H1 (cell line): ENCODE results near the gene RIPOR3. TPM values are rescaled to one million over a fixed set of nuclear protein-coding genes. Genes with fewer than 3 reads are reported as not detected.

Experiments
- CTCF ChIA-PET: fragments of 300-600 bp; sonication (Branson Sonifier 250); formaldehyde crosslinking; loops from one replicate; lab custom pipeline; 2021; ENCODE audit not compliant: partially characterized antibody; lab: Charles Lee
- POLR2A ChIA-PET: fragments of 300-600 bp; sonication (Branson Sonifier 250); formaldehyde crosslinking; loops from one replicate; lab custom pipeline; 2021; ENCODE audit warnings: inconsistent platforms; ENCODE audit not compliant: partially characterized antibody; lab: Charles Lee
- DNase-seq, 2 experiments: peaks; one replicate each; pipeline versions ENCODE4 v3.0.0 to v3.0.0-alpha.2; 2010 to 2022; ENCODE audit warnings: low spot score in 2 of 2, low read depth in 1 of 2, mixed read lengths in 1 of 2
- FAIRE-seq: peaks from 2 replicates; lab custom pipeline; 2011; peaks lifted over from hg19 to GRCh38; lab: Jason Lieb, UNC
- H2AFZ ChIP-seq: 2 replicates; pipeline ENCODE4 v1.8.1; 2012; ENCODE audit warnings: low read length, inconsistent platforms
- H2AK5ac ChIP-seq: 2 replicates; pipeline ENCODE4 v1.6.1; 2013; ENCODE audit warnings: low read depth, low read length
- H2BK120ac ChIP-seq: replicated peaks from 2 replicates; pipeline ENCODE3; 2013; ENCODE audit warnings: low read depth, low read length, inconsistent platforms
- H2BK12ac ChIP-seq: 2 replicates; pipeline ENCODE4 v1.6.1; 2013; ENCODE audit warnings: low read depth, low read length
- H2BK15ac ChIP-seq: 2 replicates; pipeline ENCODE4 v1.6.1; 2013; ENCODE audit warnings: low read length
- H2BK20ac ChIP-seq: 2 replicates; pipeline ENCODE4 v1.6.1; 2013; ENCODE audit warnings: low read length
- H2BK5ac ChIP-seq: 2 replicates; pipeline ENCODE4 v1.6.1; 2013; ENCODE audit warnings: low read depth, low read length
- H3K14ac ChIP-seq: 2 replicates; pipeline ENCODE4 v1.6.1; 2013; ENCODE audit warnings: inconsistent platforms; ENCODE audit not compliant: insufficient read length
- H3K18ac ChIP-seq: 2 replicates; pipeline ENCODE4 v1.6.1; 2013; ENCODE audit warnings: low read length; ENCODE audit errors: extremely low read depth
- H3K23ac ChIP-seq: 2 replicates; pipeline ENCODE4 v1.6.1; 2013; ENCODE audit warnings: inconsistent platforms; ENCODE audit not compliant: insufficient read length
- H3K23me2 ChIP-seq: 2 replicates; pipeline ENCODE4 v1.6.1; 2013; ENCODE audit warnings: low read depth, low read length
- H3K27ac ChIP-seq: 2 replicates; pipeline ENCODE4 v1.6.1; 2011; ENCODE audit warnings: low read depth, low read length, inconsistent platforms
- H3K27me3 ChIP-seq, 4 experiments: replicated peaks in 1 of 4; 1 replicate in 1 of 4; 2 replicates in 3 of 4; pipeline versions ENCODE4 v1.6.1 to v1.8.1; 2011 to 2013; ENCODE audit warnings: low read length in 3 of 4, mild to moderate bottlenecking in 3 of 4, inconsistent platforms in 2 of 4, mixed read lengths in 2 of 4, moderate library complexity in 1 of 4; ENCODE audit not compliant: control insufficient read depth in 3 of 4, insufficient read depth in 3 of 4; ENCODE audit errors: extremely low read depth in 1 of 4
- H3K36me3 ChIP-seq, 4 experiments: 2 replicates each; pipeline versions ENCODE4 v1.6.1 to v1.8.1; 2011 to 2013; ENCODE audit warnings: mild to moderate bottlenecking in 4 of 4, low read length in 3 of 4, moderate library complexity in 2 of 4, control low read depth in 1 of 4, inconsistent platforms in 1 of 4; ENCODE audit not compliant: insufficient read depth in 4 of 4, control insufficient read depth in 2 of 4
- H3K4ac ChIP-seq: replicated peaks from 2 replicates; pipeline ENCODE3; 2013; ENCODE audit warnings: low read length, low read depth, mixed read lengths, inconsistent platforms; ENCODE audit not compliant: insufficient read length
- H3K4me1 ChIP-seq, 4 experiments: replicated peaks in 1 of 4; 1 replicate in 1 of 4; 2 replicates in 3 of 4; pipeline versions ENCODE4 v1.6.1 to v1.8.1; 2011 to 2013; ENCODE audit warnings: low read length in 3 of 4, inconsistent platforms in 2 of 4, mixed read lengths in 1 of 4; ENCODE audit not compliant: insufficient read depth in 4 of 4, control insufficient read depth in 3 of 4
- H3K4me2 ChIP-seq, 2 experiments: 2 replicates each; pipeline versions ENCODE4 v1.6.1 to v1.8.1; 2011 to 2013; ENCODE audit warnings: low read depth in 2 of 2, low read length in 2 of 2, control low read depth in 1 of 2, inconsistent platforms in 1 of 2, mild to moderate bottlenecking in 1 of 2; ENCODE audit not compliant: insufficient read depth in 1 of 2
- H3K4me3 ChIP-seq, 4 experiments: fragments of 200-600, 300-600 bp in 1 of 4; sonication (generic), shearing (Covaris generic), sonication (Bioruptor Twin) in 1 of 4; 2 replicates each; pipeline versions ENCODE4 v1.5.1 to v1.8.1; 2011 to 2016; ENCODE audit warnings: low read length in 4 of 4, low read depth in 3 of 4, control low read depth in 2 of 4, inconsistent platforms in 2 of 4, mild to moderate bottlenecking in 2 of 4, mixed read lengths in 1 of 4, moderate library complexity in 1 of 4; ENCODE audit not compliant: insufficient read depth in 2 of 4; ENCODE audit errors: extremely low read depth in 1 of 4
- H3K56ac ChIP-seq: replicated peaks from 2 replicates; pipeline ENCODE3; 2013; ENCODE audit warnings: low read depth, mild to moderate bottlenecking, mixed read lengths, low read length, inconsistent platforms; ENCODE audit not compliant: insufficient read length
- H3K79me1 ChIP-seq: 2 replicates; pipeline ENCODE4 v1.6.1; 2013; ENCODE audit warnings: low read depth, low read length, control low read depth
- H3K79me2 ChIP-seq, 2 experiments: 2 replicates each; pipeline versions ENCODE4 v1.6.1 to v1.8.1; 2012 to 2013; ENCODE audit warnings: low read length in 2 of 2, mild to moderate bottlenecking in 2 of 2, inconsistent platforms in 1 of 2; ENCODE audit not compliant: insufficient read depth in 2 of 2, control insufficient read depth in 1 of 2
- H3K9ac ChIP-seq, 4 experiments: replicated peaks in 1 of 4; 1 replicate in 1 of 4; 2 replicates in 3 of 4; pipeline versions ENCODE4 v1.6.1 to v1.8.1; 2011 to 2013; ENCODE audit warnings: low read depth in 3 of 4, low read length in 3 of 4, control low read depth in 2 of 4, mild to moderate bottlenecking in 2 of 4, moderate library complexity in 2 of 4, inconsistent platforms in 1 of 4; ENCODE audit errors: extremely low read depth in 1 of 4
- H3K9me3 ChIP-seq, 2 experiments: 2 replicates each; pipeline versions ENCODE4 v1.6.1 to v1.8.1; 2012 to 2013; ENCODE audit warnings: mild to moderate bottlenecking in 2 of 2, moderate library complexity in 2 of 2, control low read depth in 1 of 2, inconsistent platforms in 1 of 2, low read depth in 1 of 2, low read length in 1 of 2, mixed read lengths in 1 of 2; ENCODE audit not compliant: insufficient read depth in 2 of 2
- H4K20me1 ChIP-seq, 2 experiments: replicated peaks in 1 of 2; 2 replicates each; pipeline versions ENCODE3 to v1.8.1; 2011 to 2013; ENCODE audit warnings: inconsistent platforms in 2 of 2, low read length in 2 of 2, mild to moderate bottlenecking in 1 of 2; ENCODE audit not compliant: insufficient read depth in 2 of 2, control insufficient read depth in 1 of 2
- H4K5ac ChIP-seq: 2 replicates; pipeline ENCODE4 v1.6.1; 2013; ENCODE audit warnings: low read length, low read depth, mixed read lengths, inconsistent platforms; ENCODE audit not compliant: insufficient read length
- H4K8ac ChIP-seq: 2 replicates; pipeline ENCODE4 v1.8.0; 2013; ENCODE audit warnings: mild to moderate bottlenecking, moderate library complexity, low read length, inconsistent platforms; ENCODE audit not compliant: insufficient read depth; ENCODE audit errors: extremely low read depth
- H4K91ac ChIP-seq: replicated peaks from 2 replicates; pipeline ENCODE3; 2013; ENCODE audit warnings: low read length, mixed read lengths, inconsistent platforms; ENCODE audit not compliant: insufficient read length
- RBBP5 ChIP-seq: IDR thresholded peaks from 2 replicates; pipeline ENCODE4 v1.7.1; 2012; ENCODE audit warnings: low read depth, mild to moderate bottlenecking, inconsistent platforms, low read length, moderate library complexity, borderline replicate concordance
- WGBS, 2 experiments: shearing (Covaris generic) in 1 of 2; methylation state at CpG; one replicate each; pipeline versions ENCODE4 v1.1.6 to v1.1.7; 2013 to 2015; ENCODE audit warnings: low lambda C conversion rate in 2 of 2, mixed read lengths in 2 of 2, inconsistent platforms in 1 of 2, low coverage in 1 of 2, missing lambda C conversion rate in 1 of 2; ENCODE audit not compliant: insufficient replicate concordance in 2 of 2, insufficient coverage in 1 of 2, insufficient read length in 1 of 2; ENCODE audit errors: extremely low coverage in 1 of 2, missing lambda C conversion rate in 1 of 2; 5-methylcytosine and 5-hydroxymethylcytosine counted together
- polyA plus RNA-seq, 7 experiments: library from polyadenylated mRNA; depleted of rRNA in 3 of 7; stranded (reverse) in 5 of 7; unstranded in 2 of 7; fragments of >200 nt in 5 of 7; fragments of 200-250 nt in 2 of 7; gene quantifications; 1 replicate in 5 of 7; 2 replicates in 1 of 7; 4 replicates in 1 of 7; pipeline versions ENCODE4 v1.2.1 to v1.2.3, GENCODE V29; 2011 to 2013; ENCODE audit warnings: missing spikeins in 2 of 7, mixed read lengths in 2 of 7
- total RNA-seq: library from RNA; stranded (reverse); fragmentation: NEBNext Ultra II Directional; extraction: Animal tissue kit (Norgen Biotek cat#: 25700); gene quantifications from 2 replicates; pipeline ENCODE4 v1.2.1, GENCODE V29; 2021

Gene RIPOR3
- total and polyA plus RNA-seq, 2 of the 8 experiments (the other 6 are each of a cell fraction or from before 2014, with no cell fraction given): 3.6 to 4.5 TPM

DNA sequence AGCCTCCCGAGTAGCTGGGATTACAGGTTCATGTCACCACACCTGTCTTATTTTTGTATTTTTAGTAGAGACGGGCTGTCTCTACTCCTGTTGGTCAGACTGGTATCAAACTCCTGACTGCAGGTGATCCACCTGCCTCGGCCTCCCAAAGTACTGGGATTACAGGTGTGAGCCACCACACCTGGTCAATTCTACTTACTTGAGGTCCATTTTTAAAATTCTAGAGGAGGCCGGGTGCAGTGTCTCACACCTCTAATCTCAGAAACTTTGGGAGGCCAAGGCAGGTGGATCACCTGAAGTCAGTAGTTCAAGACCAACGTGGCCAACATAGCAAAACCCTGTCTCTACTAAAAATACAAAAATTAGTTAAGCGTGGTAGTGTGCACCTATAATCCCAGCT, 7.8 kb downstream of the RIPOR3 start:
- Histone ChIP-seq H2AFZ (no peak overlapping the region), H3K27ac (no peak overlapping the region), H3K18ac (no peak overlapping the region), H3K56ac (no peak overlapping the region), H3K14ac (no peak overlapping the region), H2BK120ac (no peak overlapping the region), H3K36me3 (no peaks in the 10 kb centered on the region), H3K79me1 (no peaks in the 10 kb centered on the region), H2BK12ac (no peak overlapping the region), H3K23me2 (no peaks in the 10 kb centered on the region), H2BK5ac (no peak overlapping the region), H3K23ac (no peak overlapping the region), H3K4ac (no peak overlapping the region), H3K4me3 (no peak overlapping the region), H4K20me1 (no peaks in the 10 kb centered on the region), H3K4me2 (no peak overlapping the region), H3K4me1 (peaks cover 0 to 2% (median 0%) of the 10 kb centered on the region in 4 experiments; a peak in 2 of 7 replicates), H2BK15ac (no peak overlapping the region), H4K5ac (no peak overlapping the region), H3K79me2 (no peaks in the 10 kb centered on the region), H2BK20ac (no peak overlapping the region), H2AK5ac (no peak overlapping the region), H3K27me3 (no peaks in the 10 kb centered on the region), H4K8ac (no peak overlapping the region), H4K91ac (no peak overlapping the region), H3K9ac (no peak overlapping the region), H3K9me3 (no peaks in the 10 kb centered on the region)
- ChIA-PET CTCF (interaction anchor here (0.8 to 1.0 kb wide), 3 partner anchors 35 to 66 kb away, joined by 3 to 6 read pairs (median 3); no protein-coding TSS in a partner anchor), POLR2A (no interaction called here)
- no peak for DNase-seq
- FAIRE-seq: no peak
- WGBS, 2 experiments: 88% methylated on average over 6 of the region's 6 CpGs; no CpG with 5 or more reads in 1 of the 2 experiments
- no peak for TF ChIP-seq RBBP5
